Spleen (tissue), 7 donors: ENCODE results near the gene RAB29.
A peak's percentile ranks its signal among the peaks of the same experiment; 100 is the strongest.

Experiments used
- POLR2A ChIP-seq, 3 donors: fragments of 450-650 bp; IDR thresholded peaks; one replicate each; pipeline ENCODE4 v1.5.1; 2017; ENCODE audit warnings: antibody characterized with exemption in 3 of 3, mild to moderate bottlenecking in 1 of 3
- POLR2AphosphoS5 ChIP-seq, 3 donors: sonication (generic); formaldehyde crosslinking; IDR thresholded peaks; one replicate each; pipeline ENCODE4 v1.5.1; 2017; ENCODE audit warnings: antibody characterized with exemption in 3 of 3
- TF ChIP-seq, protein P1 (sequence below), 11 experiments: fragments of 200-600 bp in 7 of 11; fragments of 450-650 bp in 4 of 11; sonication (generic) in 4 of 11; IDR thresholded peaks in 8 of 11; conservative IDR thresholded peaks in 3 of 11; 1 replicate in 7 of 11; 2 replicates in 4 of 11; pipeline versions ENCODE4 v1.4.0 to v1.8.0; 2016 to 2021; ENCODE audit warnings: antibody characterized with exemption in 11 of 11, inconsistent platforms in 4 of 11, mild to moderate bottlenecking in 1 of 11
- donor health status: DM: no; HTN: no; CAD: no; lungs with moderate emphysema.
- donor health status: DM: no; HTN: no; CAD: no.
- donor health status: DM: no; HTN: no; CAD: no.

DNA sequence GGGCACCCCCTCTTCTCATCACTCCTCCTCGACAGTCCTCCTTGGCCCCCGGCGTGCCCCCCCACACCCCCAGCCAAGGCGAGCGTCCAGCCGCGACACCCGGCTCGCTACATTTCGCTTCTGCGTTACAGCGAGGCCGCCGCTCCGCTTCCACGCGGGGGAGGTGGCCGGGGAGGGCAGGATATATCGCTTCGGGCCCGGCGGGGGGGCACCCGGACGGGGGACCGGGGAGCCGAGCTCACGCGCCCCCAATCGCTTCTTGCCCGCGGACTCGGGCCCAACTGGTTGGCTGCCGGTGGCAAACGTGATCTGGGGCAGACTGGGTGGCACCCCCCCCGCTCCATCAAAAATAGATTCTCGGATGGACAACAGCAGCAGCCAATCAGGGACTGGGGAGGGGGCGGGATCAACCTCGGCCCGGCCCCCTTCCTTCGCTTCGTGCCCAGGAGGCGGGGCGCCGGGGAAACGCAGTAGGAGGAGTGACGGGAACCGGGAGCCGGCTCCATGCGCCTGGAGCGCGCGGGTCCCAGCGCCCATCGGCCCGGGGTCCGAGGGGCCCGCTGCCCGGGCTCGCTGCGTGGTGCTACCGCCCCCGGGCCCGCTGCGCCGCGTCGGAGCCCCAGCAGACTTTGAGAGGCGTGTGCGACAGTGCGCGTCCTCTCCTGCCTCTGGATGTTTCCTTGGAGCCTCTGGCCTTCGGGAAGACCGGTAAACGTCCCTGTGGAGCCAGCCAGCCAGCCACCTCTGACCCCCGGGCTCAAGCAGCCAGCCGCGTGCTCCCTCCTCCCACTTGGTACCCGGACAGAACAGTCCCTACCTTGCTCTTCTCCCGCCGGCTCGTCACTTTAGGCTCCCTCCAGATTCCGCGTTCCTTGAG, 37.8 kb upstream of the RAB29 start, which contains the start of gene SLC41A1:
- TF ChIP-seq POLR2A (IDR thresholded peaks at IDR 0.05) (peak in 1 of 3 donors; percentile 47), POLR2AphosphoS5 (IDR thresholded peaks at IDR 0.05) (peak; percentile 90 to 93 (median 92))
- TF ChIP-seq, protein P1, sequence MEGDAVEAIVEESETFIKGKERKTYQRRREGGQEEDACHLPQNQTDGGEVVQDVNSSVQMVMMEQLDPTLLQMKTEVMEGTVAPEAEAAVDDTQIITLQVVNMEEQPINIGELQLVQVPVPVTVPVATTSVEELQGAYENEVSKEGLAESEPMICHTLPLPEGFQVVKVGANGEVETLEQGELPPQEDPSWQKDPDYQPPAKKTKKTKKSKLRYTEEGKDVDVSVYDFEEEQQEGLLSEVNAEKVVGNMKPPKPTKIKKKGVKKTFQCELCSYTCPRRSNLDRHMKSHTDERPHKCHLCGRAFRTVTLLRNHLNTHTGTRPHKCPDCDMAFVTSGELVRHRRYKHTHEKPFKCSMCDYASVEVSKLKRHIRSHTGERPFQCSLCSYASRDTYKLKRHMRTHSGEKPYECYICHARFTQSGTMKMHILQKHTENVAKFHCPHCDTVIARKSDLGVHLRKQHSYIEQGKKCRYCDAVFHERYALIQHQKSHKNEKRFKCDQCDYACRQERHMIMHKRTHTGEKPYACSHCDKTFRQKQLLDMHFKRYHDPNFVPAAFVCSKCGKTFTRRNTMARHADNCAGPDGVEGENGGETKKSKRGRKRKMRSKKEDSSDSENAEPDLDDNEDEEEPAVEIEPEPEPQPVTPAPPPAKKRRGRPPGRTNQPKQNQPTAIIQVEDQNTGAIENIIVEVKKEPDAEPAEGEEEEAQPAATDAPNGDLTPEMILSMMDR (IDR thresholded peaks at IDR 0.05 in 8 of 11, conservative IDR thresholded peaks at IDR 0.05 in 3 of 11), result peak in 1 of 11 experiments; percentile 17
